GM18867 (cell line): Measurements from ENCODE around the gene QPCTL.
"Not testable (repeated sequence)": the region's sequence is repeated elsewhere in the genome, so short reads cannot be mapped to it uniquely, and the experiment has no call there.

Experiments
- ATAC-seq: cut with Tn5 transposase; IDR thresholded peaks from one replicate; pipeline ENCODE4 v1.9.1; 2021; ENCODE audit warnings: mild to moderate bottlenecking, moderate library complexity; ENCODE audit not compliant: unreplicated experiment

Gene QPCTL

GRCh38 chr19:45716359-45717130, 24.1 kb downstream of the QPCTL start:
- ATAC-seq = no peak

GRCh38 chr19:45717131-45717982, 24.9 kb downstream of the QPCTL start:
- peak; percentile 90 for ATAC-seq

- ATAC-seq = no peak
These were observed 25.7 kb downstream of the QPCTL start for GRCh38 chr19:45717983-45718650.

- ATAC-seq = not testable (repeated sequence)
These were observed 27.6 kb downstream of the QPCTL start for GRCh38 chr19:45720065-45720464.

GRCh38 chr19:45728683-45729082, 36.2 kb downstream of the QPCTL start:
- ATAC-seq = not testable (repeated sequence)

GRCh38 chr19:45729800-45730290, 37.4 kb downstream of the QPCTL start:
- no peak for ATAC-seq

GRCh38 chr19:45730368-45731288, 38.2 kb downstream of the QPCTL start, which contains the start of gene FBXO46:
Gene FBXO46, minus strand, starts transcription at chr19:45730896. Its CDS starts 17,401 bp downstream, at chr19:45713495.
- ATAC-seq = peak; percentile 93

- no peak for ATAC-seq
These were observed 40.8 kb downstream of the QPCTL start, which contains the start of gene MEIOSIN for GRCh38 chr19:45733160-45733810. Gene MEIOSIN, plus strand, starts transcription at chr19:45733439. Its CDS starts 1,938 bp downstream, at chr19:45735377.

- ATAC-seq = no peak
These were observed 47.3 kb downstream of the QPCTL start for GRCh38 chr19:45739498-45740439.

GRCh38 chr19:45742969-45743368, 50.5 kb downstream of the QPCTL start:
- no peak for ATAC-seq

- ATAC-seq = no peak
These were observed 53.1 kb downstream of the QPCTL start for GRCh38 chr19:45745606-45746005.

GRCh38 chr19:45746866-45747265, 54.4 kb downstream of the QPCTL start:
- no peak for ATAC-seq

GRCh38 chr19:45747513-45747912, 55.0 kb downstream of the QPCTL start:
- no peak for ATAC-seq

- not testable (repeated sequence) for ATAC-seq
These were observed 59.0 kb downstream of the QPCTL start for GRCh38 chr19:45751483-45751882.

GRCh38 chr19:45752639-45753038, 60.2 kb downstream of the QPCTL start:
- no peak for ATAC-seq

- ATAC-seq = no peak
These were observed 61.1 kb downstream of the QPCTL start for GRCh38 chr19:45753548-45753947.
